Pancreas (tissue), 10 donors: ENCODE results near the gene VSTM2B. TPM values are rescaled to one million over a fixed set of nuclear protein-coding genes. Genes with fewer than 3 reads are reported as not detected.
A peak's percentile ranks its signal among the peaks of the same experiment; 100 is the strongest.

Source experiments
- ATAC-seq, 4 donors: fragments of 200-7000 bp; cut with Tn5 transposase; one replicate each; pipeline versions ENCODE4 v1.8.0 to v1.9.1; 2020; ENCODE audit warnings: mild to moderate bottlenecking in 4 of 4, moderate library complexity in 4 of 4
- DNase-seq, 6 donors: peaks; one replicate each; pipeline ENCODE4 v3.0.0-alpha.2; 2020
- FAIRE-seq: peaks from 2 replicates; lab custom pipeline; 2012; peaks lifted over from hg19 to GRCh38; lab: Jason Lieb, UNC
- H3K27ac ChIP-seq, 4 donors: fragments of 200-600 bp; sonication (generic); 1 replicate in 3 of 4; 2 replicates in 1 of 4; pipeline versions ENCODE4 v1.5.0 to v1.8.0; 2020
- H3K27me3 ChIP-seq, 4 donors: fragments of 200-600 bp; one replicate each; pipeline ENCODE4 v1.8.0; 2021
- H3K36me3 ChIP-seq, 3 donors: fragments of 200-600 bp; sonication (generic) in 1 of 3; one replicate each; pipeline versions ENCODE4 v1.5.0 to v1.8.0; 2020 to 2021
- H3K4me1 ChIP-seq, 3 donors: fragments of 200-600 bp; one replicate each; pipeline ENCODE4 v1.8.0; 2021
- H3K4me3 ChIP-seq, 4 donors: fragments of 200-600 bp; sonication (generic) in 2 of 4; one replicate each; pipeline versions ENCODE4 v1.5.0 to v1.8.0; 2020 to 2021
- H3K9me3 ChIP-seq, 4 donors: fragments of 200-600 bp; one replicate each; pipeline ENCODE4 v1.8.0; 2021
- WGBS, 2 donors: extraction: QIAGEN DNeasy Blood & Tissue Kit; methylation state at CpG; one replicate each; pipeline ENCODE4 v1.1.7; 2013; 5-methylcytosine and 5-hydroxymethylcytosine counted together
- intact Hi-C, 3 donors: fragments of 100-400 bp; cut with DNase I; formaldehyde crosslinking; loops; one replicate each; pipeline versions ENCODE4 v1.11.1 to v1.14.2; 2022
- polyA plus RNA-seq, 2 donors: library from polyadenylated mRNA; stranded (reverse); fragments of 200-250 nt; gene quantifications; one replicate each; pipeline ENCODE4 v1.2.3, GENCODE V29; 2013
- total RNA-seq, 6 donors: library from RNA; stranded (reverse); fragmentation: NEBNext Ultra II Directional in 4 of 6; extraction: Animal tissue kit (Norgen Biotek cat#: 25700) in 4 of 6; gene quantifications; one replicate each; pipeline versions ENCODE4 v1.2.1 to v1.2.4, GENCODE V29; 2021 to 2023
- TF ChIP-seq, protein P1 (sequence below), 4 donors: fragments of 200-600 bp; sonication (generic) in 3 of 4; IDR thresholded peaks; one replicate each; pipeline versions ENCODE4 v1.5.0 to v1.8.0; 2021; ENCODE audit warnings: antibody characterized with exemption in 4 of 4
- donor health status: healthy with polysubstance abuse.
- donor health status: DM: no; HTN: no; CAD: no; lungs with moderate emphysema.
- donor health status: DM: no; HTN: no; CAD: no.
- donor health status: control.
- donor health status: control.
- donor health status: Bipolar disorder and iron deficiency.
- donor health status: DM: yes; HTN: yes; CAD: no.
- donor health status: DM: no; HTN: no; CAD: no.
- donor health status: DM: no; HTN: no; CAD: no.
- donor health status: DM: yes; HTN: yes; CAD: no.

The VSTM2B gene
- total and polyA plus RNA-seq, 8 donors, result 0.05 TPM; not detected in 7

- TF ChIP-seq, protein P1, sequence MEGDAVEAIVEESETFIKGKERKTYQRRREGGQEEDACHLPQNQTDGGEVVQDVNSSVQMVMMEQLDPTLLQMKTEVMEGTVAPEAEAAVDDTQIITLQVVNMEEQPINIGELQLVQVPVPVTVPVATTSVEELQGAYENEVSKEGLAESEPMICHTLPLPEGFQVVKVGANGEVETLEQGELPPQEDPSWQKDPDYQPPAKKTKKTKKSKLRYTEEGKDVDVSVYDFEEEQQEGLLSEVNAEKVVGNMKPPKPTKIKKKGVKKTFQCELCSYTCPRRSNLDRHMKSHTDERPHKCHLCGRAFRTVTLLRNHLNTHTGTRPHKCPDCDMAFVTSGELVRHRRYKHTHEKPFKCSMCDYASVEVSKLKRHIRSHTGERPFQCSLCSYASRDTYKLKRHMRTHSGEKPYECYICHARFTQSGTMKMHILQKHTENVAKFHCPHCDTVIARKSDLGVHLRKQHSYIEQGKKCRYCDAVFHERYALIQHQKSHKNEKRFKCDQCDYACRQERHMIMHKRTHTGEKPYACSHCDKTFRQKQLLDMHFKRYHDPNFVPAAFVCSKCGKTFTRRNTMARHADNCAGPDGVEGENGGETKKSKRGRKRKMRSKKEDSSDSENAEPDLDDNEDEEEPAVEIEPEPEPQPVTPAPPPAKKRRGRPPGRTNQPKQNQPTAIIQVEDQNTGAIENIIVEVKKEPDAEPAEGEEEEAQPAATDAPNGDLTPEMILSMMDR (IDR thresholded peaks at IDR 0.05), result no peak
- H3K4me3 ChIP-seq, result no peak overlapping the region
- no peaks in the 10 kb centered on the region for H3K36me3 ChIP-seq
- WGBS, 2 donors, result 20 to 32% methylated on average over 10 of the region's 10 CpGs
- H3K27ac ChIP-seq, result no peak overlapping the region
- intact Hi-C loops, result no loop called here
- FAIRE-seq (no peak), DNase-seq (peak in 2 of 6 donors; percentile 27), ATAC-seq (no peak)
- no peaks in the 10 kb centered on the region for H3K27me3 ChIP-seq
- H3K9me3 ChIP-seq, result no peaks in the 10 kb centered on the region
- H3K4me1 ChIP-seq, result no peaks in the 10 kb centered on the region
Measured at GRCh38 chr19:29546583-29547190, 20.9 kb downstream of the VSTM2B start.

DNA sequence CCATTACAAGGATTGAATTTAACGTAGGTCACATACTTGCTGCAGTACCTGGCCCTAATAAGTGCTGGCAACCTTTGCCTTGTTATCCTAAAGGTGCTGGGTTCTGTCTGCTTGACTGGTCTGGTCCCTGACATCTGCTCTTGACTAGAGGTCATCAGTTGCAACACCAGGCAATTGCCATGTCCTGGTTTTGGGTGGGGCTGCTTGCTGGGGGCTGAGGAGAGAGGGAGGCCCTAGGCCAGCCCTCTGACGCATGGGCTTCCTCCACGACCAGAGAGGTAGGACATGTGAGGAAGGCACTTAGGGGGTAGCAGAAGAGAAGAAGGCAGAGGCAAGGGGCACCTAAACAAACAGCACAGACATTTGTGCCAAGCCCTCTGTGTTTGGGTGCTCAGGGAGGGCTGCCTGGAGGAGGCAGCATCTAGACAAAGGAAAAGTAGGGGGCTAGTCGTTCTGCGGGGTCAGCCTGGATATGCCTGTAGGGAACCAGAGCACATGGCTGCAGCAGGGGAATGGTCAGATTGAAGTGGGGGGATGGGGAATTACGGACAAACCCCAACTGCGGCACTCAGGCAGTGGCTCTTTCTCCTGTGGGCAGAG is 21.7 kb downstream of the VSTM2B start:
- H3K9me3 ChIP-seq, result no peaks in the 10 kb centered on the region
- H3K27me3 ChIP-seq, result no peaks in the 10 kb centered on the region
- ATAC-seq, result no peak
- TF ChIP-seq, protein P1 (IDR thresholded peaks at IDR 0.05), result no peak
- DNase-seq, result peak in 2 of 6 donors; percentile 18 to 29
- WGBS, 2 donors, result 57 to 76% methylated on average over 7 of the region's 7 CpGs
- no peaks in the 10 kb centered on the region for H3K4me1 ChIP-seq
- no peak overlapping the region for H3K4me3 ChIP-seq
- H3K27ac ChIP-seq, result no peak overlapping the region
- intact Hi-C loops, result no loop called here
- no peaks in the 10 kb centered on the region for H3K36me3 ChIP-seq
- no peak for FAIRE-seq

DNA sequence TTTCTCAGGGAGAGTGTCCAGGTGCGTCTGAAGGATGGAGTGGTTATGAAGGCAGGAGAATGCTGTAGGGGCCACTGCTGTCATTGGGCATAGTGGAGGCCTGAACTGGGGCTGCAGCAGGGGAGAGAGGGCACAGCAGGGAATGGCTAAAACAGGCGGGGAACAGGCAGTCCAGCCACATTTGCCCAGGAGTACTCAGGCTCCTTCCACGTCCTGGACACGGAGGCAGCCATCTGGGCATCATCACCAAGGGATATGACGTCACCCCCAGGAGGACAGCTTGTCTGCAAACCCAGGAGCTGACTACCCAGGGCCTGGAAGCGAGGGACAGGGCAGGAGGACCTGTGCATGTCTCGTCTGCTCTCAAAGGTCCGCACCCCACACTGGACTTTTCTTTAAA is 22.2 kb downstream of the VSTM2B start:
- Histone ChIP-seq H3K27ac (no peak overlapping the region), H3K27me3 (no peaks in the 10 kb centered on the region), H3K4me3 (no peak overlapping the region), H3K4me1 (no peaks in the 10 kb centered on the region), H3K9me3 (no peaks in the 10 kb centered on the region), H3K36me3 (no peaks in the 10 kb centered on the region)
- FAIRE-seq (no peak), ATAC-seq (no peak), DNase-seq (peak in 2 of 6 donors; percentile 17 to 28)
- 49 to 66% methylated on average over 8 of the region's 8 CpGs for WGBS, 2 donors
- intact Hi-C loops, result no loop called here
- TF ChIP-seq, protein P1 (IDR thresholded peaks at IDR 0.05), result no peak

GRCh38 chr19:29548483-29549085 is 22.8 kb downstream of the VSTM2B start:
- H3K9me3 ChIP-seq, result no peaks in the 10 kb centered on the region
- intact Hi-C loops, result no loop called here
- no peak overlapping the region for H3K27ac ChIP-seq
- H3K4me1 ChIP-seq, result no peaks in the 10 kb centered on the region
- ATAC-seq (no peak), DNase-seq (no peak), FAIRE-seq (no peak)
- WGBS, 2 donors, result 54 to 70% methylated on average over 9 of the region's 9 CpGs
- H3K36me3 ChIP-seq, result no peaks in the 10 kb centered on the region
- H3K27me3 ChIP-seq, result no peaks in the 10 kb centered on the region
- H3K4me3 ChIP-seq, result no peak overlapping the region
- TF ChIP-seq, protein P1 (IDR thresholded peaks at IDR 0.05), result no peak
